Upper lobe of left lung (tissue), 4 donors: ENCODE data around the gene HIVEP3.

Source experiments
- CTCF ChIP-seq, 6 experiments: fragments of 450-650 bp in 4 of 6; fragments of 200-600 bp in 2 of 6; sonication (generic) in 2 of 6; IDR thresholded peaks; one replicate each; pipeline ENCODE4 v1.5.1; 2016 to 2019; ENCODE audit warnings: antibody characterized with exemption in 6 of 6
- EP300 ChIP-seq, 4 donors: sonication (generic); formaldehyde crosslinking; IDR thresholded peaks; one replicate each; pipeline ENCODE4 v1.5.1; 2017; ENCODE audit warnings: antibody characterized with exemption in 4 of 4, control low read depth in 2 of 4
- POLR2A ChIP-seq, 4 donors: fragments of 450-650 bp; IDR thresholded peaks; one replicate each; pipeline ENCODE4 v1.5.1; 2016 to 2017; ENCODE audit warnings: antibody characterized with exemption in 4 of 4, mild to moderate bottlenecking in 2 of 4
- POLR2AphosphoS5 ChIP-seq, 2 donors: sonication (generic); formaldehyde crosslinking; IDR thresholded peaks; one replicate each; pipeline ENCODE4 v1.5.1; 2017; ENCODE audit warnings: antibody characterized with exemption in 2 of 2

- TF ChIP-seq CTCF (IDR thresholded peaks at IDR 0.05) (no peak), EP300 (IDR thresholded peaks at IDR 0.05) (no peak), POLR2A (IDR thresholded peaks at IDR 0.05) (no peak), POLR2AphosphoS5 (IDR thresholded peaks at IDR 0.05) (no peak)
Measured at GRCh38 chr1:41653574-41653973, 265.1 kb downstream of the HIVEP3 start.
